GM21737 (cell line): ENCODE measurements around the gene HOXD1.

Experiments used
- ATAC-seq: cut with Tn5 transposase; IDR thresholded peaks from one replicate; pipeline ENCODE4 v1.9.1; 2021; ENCODE audit warnings: mild to moderate bottlenecking, moderate library complexity; ENCODE audit not compliant: unreplicated experiment

HOXD1 gene

GRCh38 chr2:176178757-176179295 is 9.6 kb upstream of the HOXD1 start:
- ATAC-seq, result no peak

- no peak for ATAC-seq
These were observed 6.9 kb upstream of the HOXD1 start for GRCh38 chr2:176181551-176181950.

- no peak for ATAC-seq
These were observed 5.8 kb upstream of the HOXD1 start for GRCh38 chr2:176182671-176183070.

GRCh38 chr2:176184749-176185148 is 3.7 kb upstream of the HOXD1 start:
- no peak for ATAC-seq

GRCh38 chr2:176186024-176186423 is 2.4 kb upstream of the HOXD1 start:
- ATAC-seq, result no peak

- ATAC-seq, result no peak
These were observed 1.1 kb upstream of the HOXD1 start for GRCh38 chr2:176187200-176187898.

GRCh38 chr2:176188774-176189680 is 559 bp downstream of the HOXD1 start:
- no peak for ATAC-seq

GRCh38 chr2:176189681-176190641 is 1.5 kb downstream of the HOXD1 start:
- ATAC-seq, result no peak

GRCh38 chr2:176192351-176192750 is 3.9 kb downstream of the HOXD1 start:
- no peak for ATAC-seq

- no peak for ATAC-seq
These were observed 4.6 kb downstream of the HOXD1 start for GRCh38 chr2:176193048-176193447.

- no peak for ATAC-seq
These were observed 11.4 kb downstream of the HOXD1 start for GRCh38 chr2:176199902-176200301.

- no peak for ATAC-seq
These were observed 12.5 kb downstream of the HOXD1 start for GRCh38 chr2:176200971-176201370.

- ATAC-seq, result no peak
These were observed 14.0 kb downstream of the HOXD1 start for GRCh38 chr2:176202491-176202890.

- no peak for ATAC-seq
These were observed 16.7 kb downstream of the HOXD1 start for GRCh38 chr2:176205126-176205525.

- ATAC-seq, result no peak
These were observed 17.7 kb downstream of the HOXD1 start for GRCh38 chr2:176206136-176206535.

GRCh38 chr2:176206682-176207081 is 18.2 kb downstream of the HOXD1 start:
- no peak for ATAC-seq

GRCh38 chr2:176211110-176211509 is 22.6 kb downstream of the HOXD1 start:
- ATAC-seq, result no peak

GRCh38 chr2:176212276-176212675 is 23.8 kb downstream of the HOXD1 start:
- no peak for ATAC-seq

GRCh38 chr2:176213406-176213805 is 24.9 kb downstream of the HOXD1 start:
- no peak for ATAC-seq

- ATAC-seq, result no peak
These were observed 39.4 kb downstream of the HOXD1 start for GRCh38 chr2:176227874-176228273.

GRCh38 chr2:176234156-176234555 is 45.7 kb downstream of the HOXD1 start:
- ATAC-seq, result no peak
